GM12891 (cell line): ENCODE data around the gene MAST1.

Experiments used
- POLR2AphosphoS5 ChIP-seq: IDR thresholded peaks from 2 replicates; pipeline ENCODE4 v1.6.1; 2011; ENCODE audit warnings: low read depth, low read length, control low read depth
- POU2F2 ChIP-seq: IDR thresholded peaks from 2 replicates; pipeline ENCODE4 v1.6.1; 2011; ENCODE audit warnings: low read depth, mild to moderate bottlenecking, control low read depth, low read length, moderate library complexity
- SPI1 ChIP-seq: IDR thresholded peaks from 2 replicates; pipeline ENCODE4 v1.6.1; 2011; ENCODE audit warnings: low read depth, low read length, control low read depth

- TF ChIP-seq POLR2AphosphoS5 (no peak), SPI1 (no peak), POU2F2 (no peak)
Measured at GRCh38 chr19:12802267-12803106, 35.8 kb upstream of the MAST1 start.
